ENCODE results near the gene GEMIN7.

GRCh38 chr19:45079063-45079910 lies at the start of gene GEMIN7:
- TF ChIP-seq EZH2phosphoT487 (IDR thresholded peaks at IDR 0.05; ENCODE audit: low read depth), result no peak
- TF ChIP-seq, protein P1, sequence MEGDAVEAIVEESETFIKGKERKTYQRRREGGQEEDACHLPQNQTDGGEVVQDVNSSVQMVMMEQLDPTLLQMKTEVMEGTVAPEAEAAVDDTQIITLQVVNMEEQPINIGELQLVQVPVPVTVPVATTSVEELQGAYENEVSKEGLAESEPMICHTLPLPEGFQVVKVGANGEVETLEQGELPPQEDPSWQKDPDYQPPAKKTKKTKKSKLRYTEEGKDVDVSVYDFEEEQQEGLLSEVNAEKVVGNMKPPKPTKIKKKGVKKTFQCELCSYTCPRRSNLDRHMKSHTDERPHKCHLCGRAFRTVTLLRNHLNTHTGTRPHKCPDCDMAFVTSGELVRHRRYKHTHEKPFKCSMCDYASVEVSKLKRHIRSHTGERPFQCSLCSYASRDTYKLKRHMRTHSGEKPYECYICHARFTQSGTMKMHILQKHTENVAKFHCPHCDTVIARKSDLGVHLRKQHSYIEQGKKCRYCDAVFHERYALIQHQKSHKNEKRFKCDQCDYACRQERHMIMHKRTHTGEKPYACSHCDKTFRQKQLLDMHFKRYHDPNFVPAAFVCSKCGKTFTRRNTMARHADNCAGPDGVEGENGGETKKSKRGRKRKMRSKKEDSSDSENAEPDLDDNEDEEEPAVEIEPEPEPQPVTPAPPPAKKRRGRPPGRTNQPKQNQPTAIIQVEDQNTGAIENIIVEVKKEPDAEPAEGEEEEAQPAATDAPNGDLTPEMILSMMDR (IDR thresholded peaks at IDR 0.05; ENCODE audit: low read depth, low read length), result no peak
